OCI-LY1 (cell line): ENCODE results near the gene CFP.

Experiments used
- EZH2 ChIP-seq: fragments of 200-600 bp; sonication (generic), shearing (Covaris generic); IDR thresholded peaks from 2 replicates; pipeline ENCODE4 v1.8.0; 2017; ENCODE audit warnings: borderline replicate concordance, mixed run types, mild to moderate bottlenecking, antibody characterized with exemption, low read length, moderate library complexity, mixed read lengths
- TF ChIP-seq, protein P1 (sequence below): fragments of 200-600 bp; sonication (generic), shearing (Covaris generic); IDR thresholded peaks from 2 replicates; pipeline ENCODE4 v1.5.1; 2017; ENCODE audit warnings: mild to moderate bottlenecking, antibody characterized with exemption, low read length, moderate library complexity, mixed read lengths

DNA sequence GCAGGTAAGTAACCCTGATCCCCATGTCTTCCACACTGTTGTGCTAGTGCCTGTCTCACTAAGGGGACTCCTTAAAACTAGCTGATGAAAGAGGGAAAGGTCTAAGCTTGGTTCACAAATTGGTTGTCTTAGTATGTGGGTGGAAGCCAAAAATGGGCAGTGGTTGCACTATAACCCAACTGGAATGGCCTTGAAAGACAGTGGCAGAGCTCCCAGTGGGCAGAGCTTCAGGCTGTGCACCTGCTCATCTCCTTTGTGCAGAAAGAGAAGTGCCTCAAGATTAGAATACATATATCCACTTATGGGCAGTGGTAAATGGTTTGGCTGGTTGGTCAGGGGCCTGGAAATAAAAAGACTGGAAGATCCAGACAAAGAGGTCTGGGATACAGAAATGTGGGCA is 17.3 kb downstream of the CFP start:
- TF ChIP-seq, protein P1, sequence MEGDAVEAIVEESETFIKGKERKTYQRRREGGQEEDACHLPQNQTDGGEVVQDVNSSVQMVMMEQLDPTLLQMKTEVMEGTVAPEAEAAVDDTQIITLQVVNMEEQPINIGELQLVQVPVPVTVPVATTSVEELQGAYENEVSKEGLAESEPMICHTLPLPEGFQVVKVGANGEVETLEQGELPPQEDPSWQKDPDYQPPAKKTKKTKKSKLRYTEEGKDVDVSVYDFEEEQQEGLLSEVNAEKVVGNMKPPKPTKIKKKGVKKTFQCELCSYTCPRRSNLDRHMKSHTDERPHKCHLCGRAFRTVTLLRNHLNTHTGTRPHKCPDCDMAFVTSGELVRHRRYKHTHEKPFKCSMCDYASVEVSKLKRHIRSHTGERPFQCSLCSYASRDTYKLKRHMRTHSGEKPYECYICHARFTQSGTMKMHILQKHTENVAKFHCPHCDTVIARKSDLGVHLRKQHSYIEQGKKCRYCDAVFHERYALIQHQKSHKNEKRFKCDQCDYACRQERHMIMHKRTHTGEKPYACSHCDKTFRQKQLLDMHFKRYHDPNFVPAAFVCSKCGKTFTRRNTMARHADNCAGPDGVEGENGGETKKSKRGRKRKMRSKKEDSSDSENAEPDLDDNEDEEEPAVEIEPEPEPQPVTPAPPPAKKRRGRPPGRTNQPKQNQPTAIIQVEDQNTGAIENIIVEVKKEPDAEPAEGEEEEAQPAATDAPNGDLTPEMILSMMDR, result no peak
- TF ChIP-seq EZH2, result no peak
